Tibial artery (tissue), 4 donors: ENCODE data around the gene NKX2-4.

Source experiments
- DNase-seq, 2 donors: peaks; one replicate each; pipeline ENCODE4 v3.0.0-alpha.2; 2019
- H3K27ac ChIP-seq, 2 donors: fragments of 200-600 bp; sonication (generic) in 1 of 2; 1 replicate in 1 of 2; 2 replicates in 1 of 2; pipeline ENCODE4 v1.5.1; 2018 to 2019; ENCODE audit warnings: mild to moderate bottlenecking in 1 of 2
- H3K27me3 ChIP-seq, 2 donors: fragments of 200-600 bp; sonication (generic) in 1 of 2; one replicate each; pipeline versions ENCODE4 v1.5.1 to v1.6.0; 2016 to 2019
- H3K36me3 ChIP-seq, 3 donors: fragments of 200-600 bp; sonication (generic) in 2 of 3; one replicate each; pipeline ENCODE4 v1.5.1; 2016 to 2019; ENCODE audit warnings: mild to moderate bottlenecking in 2 of 3
- H3K4me1 ChIP-seq, 4 donors: fragments of 200-600 bp; sonication (generic) in 2 of 4; 1 replicate in 3 of 4; 2 replicates in 1 of 4; pipeline ENCODE4 v1.5.1; 2016 to 2019
- H3K4me3 ChIP-seq, 2 donors: fragments of 200-600 bp; sonication (generic) in 1 of 2; 1 replicate in 1 of 2; 2 replicates in 1 of 2; pipeline ENCODE4 v1.5.1; 2018 to 2019; ENCODE audit warnings: mild to moderate bottlenecking in 2 of 2
- H3K9me3 ChIP-seq, 3 donors: fragments of 200-600 bp; sonication (generic) in 1 of 3; one replicate each; pipeline ENCODE4 v1.5.1; 2016 to 2019
- CTCF ChIP-seq, 2 experiments: fragments of 200-600 bp in 1 of 2; fragments of 450-650 bp in 1 of 2; IDR thresholded peaks; one replicate each; pipeline ENCODE4 v1.5.1; 2017 to 2019; ENCODE audit warnings: antibody characterized with exemption in 2 of 2, mild to moderate bottlenecking in 1 of 2, moderate library complexity in 1 of 2
- intact Hi-C: fragments of 100-400 bp; cut with DNase I; formaldehyde crosslinking; loops from one replicate; pipeline ENCODE4 v1.15.0; 2023; ENCODE audit warnings: low total_unique reads

NKX2-4 gene

GRCh38 chr20:21356386-21356785, 40.9 kb downstream of the NKX2-4 start:
- Histone ChIP-seq H3K27ac (no peak overlapping the region), H3K9me3 (no peaks in the 10 kb centered on the region), H3K27me3 (no peaks in the 10 kb centered on the region), H3K36me3 (peaks cover 50 to 62% (median 60%) of the 10 kb centered on the region in 3 donors), H3K4me3 (no peak overlapping the region), H3K4me1 (no peaks in the 10 kb centered on the region)
- intact Hi-C loops = no loop called here
- DNase-seq = no peak
- TF ChIP-seq CTCF (IDR thresholded peaks at IDR 0.05) = no peak

DNA sequence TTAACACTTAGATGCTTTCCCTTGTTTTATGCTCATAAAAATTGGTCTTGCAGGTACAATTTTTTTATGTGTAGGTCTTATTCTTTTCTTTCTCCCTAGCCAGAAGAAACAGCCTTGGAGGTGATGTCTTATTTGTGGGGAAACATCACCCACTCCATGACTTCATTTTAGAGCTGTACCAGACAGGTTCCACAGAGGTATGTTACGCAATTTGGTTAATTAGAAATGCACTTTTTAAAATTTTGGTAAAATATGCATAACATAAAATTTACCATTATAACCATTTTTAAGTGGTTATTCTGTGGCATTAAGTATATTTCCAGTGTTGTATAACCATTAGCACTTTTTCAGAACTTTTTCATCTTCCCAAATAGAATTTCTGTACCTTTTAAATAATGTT, 41.3 kb downstream of the NKX2-4 start:
- H3K9me3 ChIP-seq = no peaks in the 10 kb centered on the region
- intact Hi-C loops = no loop called here
- H3K4me1 ChIP-seq = no peaks in the 10 kb centered on the region
- H3K27me3 ChIP-seq = no peaks in the 10 kb centered on the region
- DNase-seq = no peak
- no peak for TF ChIP-seq CTCF (IDR thresholded peaks at IDR 0.05)
- no peak overlapping the region for H3K4me3 ChIP-seq
- H3K27ac ChIP-seq = no peak overlapping the region
- H3K36me3 ChIP-seq = peaks cover 50 to 59% (median 58%) of the 10 kb centered on the region in 3 donors

DNA sequence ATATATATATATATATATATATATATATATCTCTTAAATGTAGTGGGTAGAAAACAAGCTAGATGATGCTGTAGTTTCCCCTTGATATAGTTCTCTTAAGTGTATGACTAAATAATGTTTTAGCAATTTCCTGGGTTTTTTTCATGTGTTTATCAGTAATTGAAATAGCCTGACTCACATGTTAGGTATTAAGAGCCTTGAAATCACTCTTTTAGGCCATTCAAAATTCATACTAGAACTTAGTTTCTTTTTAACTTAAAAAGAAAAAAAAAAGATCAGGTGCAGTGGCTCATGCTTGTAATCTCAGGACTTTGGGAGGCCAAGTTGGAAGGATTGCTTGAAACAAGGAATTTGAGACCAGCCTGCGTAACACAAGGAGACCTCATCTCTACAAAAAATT, 44.1 kb downstream of the NKX2-4 start:
- Histone ChIP-seq H3K36me3 (peaks cover 42 to 53% (median 51%) of the 10 kb centered on the region in 3 donors), H3K4me3 (no peak overlapping the region), H3K27me3 (no peaks in the 10 kb centered on the region), H3K9me3 (no peaks in the 10 kb centered on the region), H3K27ac (no peak overlapping the region), H3K4me1 (no peaks in the 10 kb centered on the region)
- intact Hi-C loops = no loop called here
- no peak for TF ChIP-seq CTCF (IDR thresholded peaks at IDR 0.05)
- DNase-seq = no peak

DNA sequence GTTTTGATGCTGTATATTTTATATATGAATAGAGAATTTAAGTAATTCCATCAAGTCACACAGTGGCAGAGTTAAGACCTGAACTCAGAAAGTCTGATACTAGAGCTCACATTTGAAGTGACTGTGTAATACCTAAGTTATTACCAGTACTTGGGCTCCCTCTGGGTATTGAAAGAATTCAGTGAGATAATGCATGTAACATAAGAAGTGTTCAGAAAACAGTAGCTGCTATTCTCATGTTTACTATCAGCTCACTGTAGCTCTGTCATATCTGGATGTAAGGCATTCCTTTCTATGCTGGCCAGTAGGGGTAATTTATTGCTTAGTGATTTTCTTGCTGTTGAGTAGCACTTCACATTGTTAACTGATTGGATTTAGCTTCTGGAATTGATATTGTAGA, 44.6 kb downstream of the NKX2-4 start:
- Histone ChIP-seq H3K36me3 (peaks cover 36 to 53% (median 50%) of the 10 kb centered on the region in 3 donors), H3K9me3 (no peaks in the 10 kb centered on the region), H3K27me3 (no peaks in the 10 kb centered on the region), H3K27ac (no peak overlapping the region), H3K4me3 (no peak overlapping the region), H3K4me1 (no peaks in the 10 kb centered on the region)
- intact Hi-C loops = no loop called here
- no peak for DNase-seq
- TF ChIP-seq CTCF (IDR thresholded peaks at IDR 0.05) = no peak
